ENCODE measurements around the gene VOPP1.

DNA sequence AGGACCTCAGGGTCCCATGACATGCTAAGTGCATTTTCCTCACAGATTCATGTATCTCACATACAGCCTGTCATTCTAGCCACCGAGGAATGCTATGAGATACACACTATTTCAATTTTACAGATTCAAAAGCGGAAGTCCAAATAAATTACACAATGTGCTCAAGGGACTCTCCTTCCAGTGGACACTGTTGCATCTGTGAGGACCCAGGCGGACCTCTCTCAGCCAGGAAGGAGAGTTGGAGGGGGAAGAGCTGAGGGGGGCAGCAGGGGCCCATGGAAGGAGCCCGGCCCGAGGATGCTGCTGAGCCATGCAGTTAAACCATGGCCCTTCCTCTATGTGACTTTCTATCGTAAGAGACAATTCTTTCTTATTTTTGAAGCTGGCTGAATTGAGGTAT is 93.6 kb downstream of the VOPP1 start:
- TF ChIP-seq POLR2A (IDR thresholded peaks at IDR 0.05; ENCODE audit: borderline replicate concordance, extremely low read depth, insufficient read depth, insufficient read length) (no peak), RAD21 (IDR thresholded peaks at IDR 0.05; ENCODE audit: low read depth) (no peak), EZH2 (IDR thresholded peaks at IDR 0.05) (no peak), POLR2AphosphoS5 (IDR thresholded peaks at IDR 0.05; ENCODE audit: low read depth, low read length) (no peak), EZH2phosphoT487 (IDR thresholded peaks at IDR 0.05; ENCODE audit: borderline replicate concordance) (no peak), SRF (IDR thresholded peaks at IDR 0.05; ENCODE audit: low read depth) (no peak), JUND (IDR thresholded peaks at IDR 0.05) (no peak), YY1 (IDR thresholded peaks at IDR 0.05; ENCODE audit: extremely low read depth, insufficient replicate concordance, low read depth, low read length) (no peak), ZNF274 (IDR thresholded peaks at IDR 0.05; ENCODE audit: low read depth, low read length) (no peak)
- TF ChIP-seq, protein P1, sequence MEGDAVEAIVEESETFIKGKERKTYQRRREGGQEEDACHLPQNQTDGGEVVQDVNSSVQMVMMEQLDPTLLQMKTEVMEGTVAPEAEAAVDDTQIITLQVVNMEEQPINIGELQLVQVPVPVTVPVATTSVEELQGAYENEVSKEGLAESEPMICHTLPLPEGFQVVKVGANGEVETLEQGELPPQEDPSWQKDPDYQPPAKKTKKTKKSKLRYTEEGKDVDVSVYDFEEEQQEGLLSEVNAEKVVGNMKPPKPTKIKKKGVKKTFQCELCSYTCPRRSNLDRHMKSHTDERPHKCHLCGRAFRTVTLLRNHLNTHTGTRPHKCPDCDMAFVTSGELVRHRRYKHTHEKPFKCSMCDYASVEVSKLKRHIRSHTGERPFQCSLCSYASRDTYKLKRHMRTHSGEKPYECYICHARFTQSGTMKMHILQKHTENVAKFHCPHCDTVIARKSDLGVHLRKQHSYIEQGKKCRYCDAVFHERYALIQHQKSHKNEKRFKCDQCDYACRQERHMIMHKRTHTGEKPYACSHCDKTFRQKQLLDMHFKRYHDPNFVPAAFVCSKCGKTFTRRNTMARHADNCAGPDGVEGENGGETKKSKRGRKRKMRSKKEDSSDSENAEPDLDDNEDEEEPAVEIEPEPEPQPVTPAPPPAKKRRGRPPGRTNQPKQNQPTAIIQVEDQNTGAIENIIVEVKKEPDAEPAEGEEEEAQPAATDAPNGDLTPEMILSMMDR (IDR thresholded peaks at IDR 0.05 in 2 of 3, conservative IDR thresholded peaks at IDR 0.05 in 1 of 3; ENCODE audit: borderline replicate concordance in 1 of 3, insufficient read depth in 1 of 3, low read depth in 2 of 3, low read length in 2 of 3): no peak
- TF ChIP-seq, protein P2, sequence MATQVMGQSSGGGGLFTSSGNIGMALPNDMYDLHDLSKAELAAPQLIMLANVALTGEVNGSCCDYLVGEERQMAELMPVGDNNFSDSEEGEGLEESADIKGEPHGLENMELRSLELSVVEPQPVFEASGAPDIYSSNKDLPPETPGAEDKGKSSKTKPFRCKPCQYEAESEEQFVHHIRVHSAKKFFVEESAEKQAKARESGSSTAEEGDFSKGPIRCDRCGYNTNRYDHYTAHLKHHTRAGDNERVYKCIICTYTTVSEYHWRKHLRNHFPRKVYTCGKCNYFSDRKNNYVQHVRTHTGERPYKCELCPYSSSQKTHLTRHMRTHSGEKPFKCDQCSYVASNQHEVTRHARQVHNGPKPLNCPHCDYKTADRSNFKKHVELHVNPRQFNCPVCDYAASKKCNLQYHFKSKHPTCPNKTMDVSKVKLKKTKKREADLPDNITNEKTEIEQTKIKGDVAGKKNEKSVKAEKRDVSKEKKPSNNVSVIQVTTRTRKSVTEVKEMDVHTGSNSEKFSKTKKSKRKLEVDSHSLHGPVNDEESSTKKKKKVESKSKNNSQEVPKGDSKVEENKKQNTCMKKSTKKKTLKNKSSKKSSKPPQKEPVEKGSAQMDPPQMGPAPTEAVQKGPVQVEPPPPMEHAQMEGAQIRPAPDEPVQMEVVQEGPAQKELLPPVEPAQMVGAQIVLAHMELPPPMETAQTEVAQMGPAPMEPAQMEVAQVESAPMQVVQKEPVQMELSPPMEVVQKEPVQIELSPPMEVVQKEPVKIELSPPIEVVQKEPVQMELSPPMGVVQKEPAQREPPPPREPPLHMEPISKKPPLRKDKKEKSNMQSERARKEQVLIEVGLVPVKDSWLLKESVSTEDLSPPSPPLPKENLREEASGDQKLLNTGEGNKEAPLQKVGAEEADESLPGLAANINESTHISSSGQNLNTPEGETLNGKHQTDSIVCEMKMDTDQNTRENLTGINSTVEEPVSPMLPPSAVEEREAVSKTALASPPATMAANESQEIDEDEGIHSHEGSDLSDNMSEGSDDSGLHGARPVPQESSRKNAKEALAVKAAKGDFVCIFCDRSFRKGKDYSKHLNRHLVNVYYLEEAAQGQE (IDR thresholded peaks at IDR 0.05; ENCODE audit: low read depth): no peak
- TF ChIP-seq, protein P3, sequence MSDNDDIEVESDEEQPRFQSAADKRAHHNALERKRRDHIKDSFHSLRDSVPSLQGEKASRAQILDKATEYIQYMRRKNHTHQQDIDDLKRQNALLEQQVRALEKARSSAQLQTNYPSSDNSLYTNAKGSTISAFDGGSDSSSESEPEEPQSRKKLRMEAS (IDR thresholded peaks at IDR 0.05): no peak

Measured in HCT116 (cell line).